ENCODE data around the gene ZNF652. TPM values are rescaled to one million over a fixed set of nuclear protein-coding genes. Genes with fewer than 3 reads are reported as not detected.

The ZNF652 gene
- total RNA-seq, 1 donor from 2014 or later = 26.6 TPM

DNA sequence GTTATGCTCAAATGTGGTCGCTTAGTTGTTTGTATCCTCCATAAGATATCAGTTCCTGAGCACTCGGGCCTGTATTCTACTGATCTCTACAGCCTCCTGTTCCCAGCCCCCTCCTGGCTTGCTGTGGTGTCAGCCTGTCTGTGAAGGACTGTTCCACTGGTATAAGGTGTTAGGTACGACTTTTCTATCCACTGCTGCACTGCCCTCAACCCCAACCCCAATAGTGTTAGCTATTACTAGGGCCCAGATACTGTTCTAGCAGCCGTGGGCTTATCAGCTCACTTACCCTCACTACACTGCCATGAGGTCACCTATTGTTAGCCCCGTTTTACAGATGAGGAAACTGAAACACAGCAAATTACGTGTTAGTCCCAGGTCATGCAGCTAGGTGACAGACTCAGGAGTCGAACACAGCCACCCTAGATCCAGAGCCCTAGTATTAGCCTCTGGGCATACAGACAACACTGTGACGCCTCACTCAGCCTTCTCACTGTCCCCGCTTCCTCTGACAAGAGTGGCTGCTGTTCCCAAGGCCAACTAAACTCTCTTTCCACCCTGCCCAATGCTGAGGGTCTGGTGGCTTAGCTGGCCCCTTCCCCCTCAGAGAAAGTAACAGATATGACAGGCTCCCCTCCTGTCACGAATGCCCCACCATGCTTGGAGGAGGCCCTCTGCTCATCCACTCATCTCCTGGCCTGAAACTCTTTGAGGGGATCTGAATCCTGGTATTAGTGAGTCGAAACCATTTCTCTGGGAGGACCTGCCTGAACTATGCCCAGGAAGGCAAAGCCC is 25.6 kb upstream of the ZNF652 start:
- H3K36me3 ChIP-seq (ENCODE audit: control insufficient read depth in 3 of 3, insufficient read depth in 3 of 3, low read length in 3 of 3) = no peaks in the 10 kb centered on the region
- H3K4me1 ChIP-seq (ENCODE audit: control insufficient read depth in 3 of 3, insufficient read depth in 3 of 3, low read length in 3 of 3) = peaks cover 0 to 9% (median 4%) of the 10 kb centered on the region in 3 donors
- peaks cover 0 to 6% (median 6%) of the 10 kb centered on the region in 3 donors for H3K27me3 ChIP-seq (ENCODE audit: control insufficient read depth in 3 of 3, insufficient read depth in 3 of 3, low read length in 3 of 3)
- H3K27ac ChIP-seq (ENCODE audit: low read depth, low read length) = no peak overlapping the region
- no peak overlapping the region for H3K9ac ChIP-seq (ENCODE audit: low read depth in 1 of 3, low read length in 3 of 3)
- no peak overlapping the region for H3K4me3 ChIP-seq (ENCODE audit: low read length in 3 of 3)
- H3K9me3 ChIP-seq (ENCODE audit: control insufficient read depth in 3 of 3, low read length in 3 of 3) = no peaks in the 10 kb centered on the region

DNA sequence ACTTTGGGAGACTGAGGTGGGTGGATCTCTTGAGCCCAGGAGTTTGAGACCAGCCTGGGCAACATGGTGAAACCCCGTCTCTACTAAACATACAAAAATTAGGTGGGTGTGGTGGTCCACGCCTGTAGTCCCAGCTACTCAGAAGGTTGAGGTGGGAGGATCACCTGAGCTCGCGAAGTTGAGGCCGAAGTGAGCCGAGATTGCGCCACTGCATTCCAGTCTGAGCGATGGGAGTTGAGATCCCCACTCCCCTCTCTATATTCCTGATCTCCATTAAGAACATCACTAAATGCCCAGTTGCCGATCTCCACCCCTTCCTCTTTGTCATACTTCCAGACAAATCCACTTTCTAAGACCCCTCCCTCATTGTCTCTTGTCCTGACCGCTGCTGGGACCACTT is 24.3 kb upstream of the ZNF652 start:
- Histone ChIP-seq H3K4me1 (ENCODE audit: control insufficient read depth in 3 of 3, insufficient read depth in 3 of 3, low read length in 3 of 3) (peaks cover 0 to 9% (median 4%) of the 10 kb centered on the region in 3 donors), H3K9ac (ENCODE audit: low read depth in 1 of 3, low read length in 3 of 3) (no peak overlapping the region), H3K36me3 (ENCODE audit: control insufficient read depth in 3 of 3, insufficient read depth in 3 of 3, low read length in 3 of 3) (no peaks in the 10 kb centered on the region), H3K27ac (ENCODE audit: low read depth, low read length) (no peak overlapping the region), H3K9me3 (ENCODE audit: control insufficient read depth in 3 of 3, low read length in 3 of 3) (no peaks in the 10 kb centered on the region), H3K4me3 (ENCODE audit: low read length in 3 of 3) (no peak overlapping the region), H3K27me3 (ENCODE audit: control insufficient read depth in 3 of 3, insufficient read depth in 3 of 3, low read length in 3 of 3) (peaks cover 0 to 12% (median 12%) of the 10 kb centered on the region in 3 donors)

GRCh38 chr17:49384951-49385350 is 22.9 kb upstream of the ZNF652 start:
- H3K4me3 ChIP-seq (ENCODE audit: low read length in 3 of 3) = no peak overlapping the region
- no peaks in the 10 kb centered on the region for H3K36me3 ChIP-seq (ENCODE audit: control insufficient read depth in 3 of 3, insufficient read depth in 3 of 3, low read length in 3 of 3)
- no peaks in the 10 kb centered on the region for H3K9me3 ChIP-seq (ENCODE audit: control insufficient read depth in 3 of 3, low read length in 3 of 3)
- no peak overlapping the region for H3K27ac ChIP-seq (ENCODE audit: low read depth, low read length)
- H3K4me1 ChIP-seq (ENCODE audit: control insufficient read depth in 3 of 3, insufficient read depth in 3 of 3, low read length in 3 of 3) = no peaks in the 10 kb centered on the region
- peaks cover 0 to 14% (median 12%) of the 10 kb centered on the region in 3 donors for H3K27me3 ChIP-seq (ENCODE audit: control insufficient read depth in 3 of 3, insufficient read depth in 3 of 3, low read length in 3 of 3)
- no peak overlapping the region for H3K9ac ChIP-seq (ENCODE audit: low read depth in 1 of 3, low read length in 3 of 3)

- Histone ChIP-seq H3K27me3 (ENCODE audit: control insufficient read depth in 3 of 3, insufficient read depth in 3 of 3, low read length in 3 of 3) (peaks cover 0 to 14% (median 12%) of the 10 kb centered on the region in 3 donors), H3K36me3 (ENCODE audit: control insufficient read depth in 3 of 3, insufficient read depth in 3 of 3, low read length in 3 of 3) (no peaks in the 10 kb centered on the region), H3K27ac (ENCODE audit: low read depth, low read length) (no peak overlapping the region), H3K4me3 (ENCODE audit: low read length in 3 of 3) (no peak overlapping the region), H3K9me3 (ENCODE audit: control insufficient read depth in 3 of 3, low read length in 3 of 3) (no peaks in the 10 kb centered on the region), H3K9ac (ENCODE audit: low read depth in 1 of 3, low read length in 3 of 3) (no peak overlapping the region), H3K4me1 (ENCODE audit: control insufficient read depth in 3 of 3, insufficient read depth in 3 of 3, low read length in 3 of 3) (no peaks in the 10 kb centered on the region)
Observed at GRCh38 chr17:49383060-49383459, 21.0 kb upstream of the ZNF652 start.

DNA sequence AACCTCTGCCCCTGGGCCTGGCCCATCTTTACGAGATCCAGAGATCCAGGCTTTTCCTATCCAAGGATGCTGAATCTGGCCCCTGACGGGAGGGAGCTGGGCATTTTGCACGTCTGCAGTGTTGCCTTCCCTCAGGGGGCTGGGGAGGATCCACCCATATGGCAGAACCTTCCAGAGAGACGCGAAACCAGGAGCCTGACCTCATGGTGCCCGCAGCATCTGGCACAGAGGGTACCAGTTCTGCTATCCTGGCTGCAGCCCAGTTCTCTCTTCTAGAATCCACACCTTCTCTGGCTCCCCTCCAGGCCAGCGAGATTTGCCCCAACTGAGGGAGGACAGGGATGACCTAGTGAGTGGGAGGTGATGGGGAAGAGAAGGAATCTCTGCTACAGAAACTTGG is 20.5 kb upstream of the ZNF652 start:
- no peaks in the 10 kb centered on the region for H3K4me1 ChIP-seq (ENCODE audit: control insufficient read depth in 3 of 3, insufficient read depth in 3 of 3, low read length in 3 of 3)
- no peak overlapping the region for H3K9ac ChIP-seq (ENCODE audit: low read depth in 1 of 3, low read length in 3 of 3)
- H3K27me3 ChIP-seq (ENCODE audit: control insufficient read depth in 3 of 3, insufficient read depth in 3 of 3, low read length in 3 of 3) = peaks cover 0 to 14% (median 12%) of the 10 kb centered on the region in 3 donors
- H3K27ac ChIP-seq (ENCODE audit: low read depth, low read length) = no peak overlapping the region
- H3K36me3 ChIP-seq (ENCODE audit: control insufficient read depth in 3 of 3, insufficient read depth in 3 of 3, low read length in 3 of 3) = no peaks in the 10 kb centered on the region
- no peak overlapping the region for H3K4me3 ChIP-seq (ENCODE audit: low read length in 3 of 3)
- H3K9me3 ChIP-seq (ENCODE audit: control insufficient read depth in 3 of 3, low read length in 3 of 3) = no peaks in the 10 kb centered on the region

GRCh38 chr17:49381793-49382192 is 19.7 kb upstream of the ZNF652 start:
- Histone ChIP-seq H3K9ac (ENCODE audit: low read depth in 1 of 3, low read length in 3 of 3) (no peak overlapping the region), H3K4me1 (ENCODE audit: control insufficient read depth in 3 of 3, insufficient read depth in 3 of 3, low read length in 3 of 3) (no peaks in the 10 kb centered on the region), H3K27ac (ENCODE audit: low read depth, low read length) (no peak overlapping the region), H3K4me3 (ENCODE audit: low read length in 3 of 3) (no peak overlapping the region), H3K27me3 (ENCODE audit: control insufficient read depth in 3 of 3, insufficient read depth in 3 of 3, low read length in 3 of 3) (peaks cover 0 to 14% (median 12%) of the 10 kb centered on the region in 3 donors), H3K36me3 (ENCODE audit: control insufficient read depth in 3 of 3, insufficient read depth in 3 of 3, low read length in 3 of 3) (no peaks in the 10 kb centered on the region), H3K9me3 (ENCODE audit: control insufficient read depth in 3 of 3, low read length in 3 of 3) (no peaks in the 10 kb centered on the region)

DNA sequence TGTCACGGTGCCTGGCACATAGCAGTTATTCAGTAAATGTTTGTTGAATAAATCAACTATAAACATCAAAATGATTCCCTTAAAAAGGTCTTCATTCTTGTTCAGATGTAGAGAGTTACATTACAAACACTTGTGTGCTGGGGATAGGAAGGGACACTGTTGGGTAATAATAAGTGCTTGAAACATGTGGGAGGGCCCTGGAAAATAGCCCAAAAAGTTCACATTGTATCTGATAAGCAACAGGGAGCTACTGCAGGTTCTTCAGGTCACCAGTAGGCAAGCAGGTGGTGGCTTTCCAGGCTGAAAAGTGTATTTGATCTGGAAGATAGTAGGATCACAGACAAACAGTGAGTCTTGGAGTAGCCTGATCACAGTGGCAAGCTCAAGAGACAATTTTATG is 19.0 kb upstream of the ZNF652 start:
- H3K9me3 ChIP-seq (ENCODE audit: control insufficient read depth in 3 of 3, low read length in 3 of 3) = no peaks in the 10 kb centered on the region
- H3K27ac ChIP-seq (ENCODE audit: low read depth, low read length) = no peak overlapping the region
- no peak overlapping the region for H3K4me3 ChIP-seq (ENCODE audit: low read length in 3 of 3)
- no peaks in the 10 kb centered on the region for H3K4me1 ChIP-seq (ENCODE audit: control insufficient read depth in 3 of 3, insufficient read depth in 3 of 3, low read length in 3 of 3)
- H3K27me3 ChIP-seq (ENCODE audit: control insufficient read depth in 3 of 3, insufficient read depth in 3 of 3, low read length in 3 of 3) = peaks cover 0 to 14% (median 12%) of the 10 kb centered on the region in 3 donors
- no peak overlapping the region for H3K9ac ChIP-seq (ENCODE audit: low read depth in 1 of 3, low read length in 3 of 3)
- no peaks in the 10 kb centered on the region for H3K36me3 ChIP-seq (ENCODE audit: control insufficient read depth in 3 of 3, insufficient read depth in 3 of 3, low read length in 3 of 3)

- H3K9ac ChIP-seq (ENCODE audit: low read depth in 1 of 3, low read length in 3 of 3) = no peak overlapping the region
Observed at GRCh38 chr17:49379926-49380325, 17.9 kb upstream of the ZNF652 start.

GRCh38 chr17:49378311-49378710 is 16.3 kb upstream of the ZNF652 start:
- H3K27ac ChIP-seq (ENCODE audit: low read depth, low read length) = no peak overlapping the region
- no peak overlapping the region for H3K9ac ChIP-seq (ENCODE audit: low read depth in 1 of 3, low read length in 3 of 3)
- H3K9me3 ChIP-seq (ENCODE audit: control insufficient read depth in 3 of 3, low read length in 3 of 3) = no peaks in the 10 kb centered on the region
- H3K36me3 ChIP-seq (ENCODE audit: control insufficient read depth in 3 of 3, insufficient read depth in 3 of 3, low read length in 3 of 3) = no peaks in the 10 kb centered on the region
- no peak overlapping the region for H3K4me3 ChIP-seq (ENCODE audit: low read length in 3 of 3)
- H3K27me3 ChIP-seq (ENCODE audit: control insufficient read depth in 3 of 3, insufficient read depth in 3 of 3, low read length in 3 of 3) = peaks cover 0 to 12% (median 11%) of the 10 kb centered on the region in 3 donors
- H3K4me1 ChIP-seq (ENCODE audit: control insufficient read depth in 3 of 3, insufficient read depth in 3 of 3, low read length in 3 of 3) = no peaks in the 10 kb centered on the region

More at GRCh38 chr17:49379926-49380325, 17.9 kb upstream of the ZNF652 start:
- Histone ChIP-seq H3K4me1 (ENCODE audit: control insufficient read depth in 3 of 3, insufficient read depth in 3 of 3, low read length in 3 of 3) (no peaks in the 10 kb centered on the region), H3K36me3 (ENCODE audit: control insufficient read depth in 3 of 3, insufficient read depth in 3 of 3, low read length in 3 of 3) (no peaks in the 10 kb centered on the region), H3K4me3 (ENCODE audit: low read length in 3 of 3) (no peak overlapping the region), H3K27me3 (ENCODE audit: control insufficient read depth in 3 of 3, insufficient read depth in 3 of 3, low read length in 3 of 3) (peaks cover 0 to 13% (median 12%) of the 10 kb centered on the region in 3 donors), H3K27ac (ENCODE audit: low read depth, low read length) (no peak overlapping the region), H3K9me3 (ENCODE audit: control insufficient read depth in 3 of 3, low read length in 3 of 3) (no peaks in the 10 kb centered on the region)

GRCh38 chr17:49375544-49375943 is 13.5 kb upstream of the ZNF652 start:
- no peaks in the 10 kb centered on the region for H3K4me1 ChIP-seq (ENCODE audit: control insufficient read depth in 3 of 3, insufficient read depth in 3 of 3, low read length in 3 of 3)
- no peak overlapping the region for H3K27ac ChIP-seq (ENCODE audit: low read depth, low read length)
- no peaks in the 10 kb centered on the region for H3K36me3 ChIP-seq (ENCODE audit: control insufficient read depth in 3 of 3, insufficient read depth in 3 of 3, low read length in 3 of 3)
- H3K9ac ChIP-seq (ENCODE audit: low read depth in 1 of 3, low read length in 3 of 3) = no peak overlapping the region
- H3K4me3 ChIP-seq (ENCODE audit: low read length in 3 of 3) = no peak overlapping the region
- no peaks in the 10 kb centered on the region for H3K27me3 ChIP-seq (ENCODE audit: control insufficient read depth in 3 of 3, insufficient read depth in 3 of 3, low read length in 3 of 3)
- no peaks in the 10 kb centered on the region for H3K9me3 ChIP-seq (ENCODE audit: control insufficient read depth in 3 of 3, low read length in 3 of 3)

Measured in skeletal muscle tissue (tissue), 4 donors.